Panc1 (cell line): ENCODE measurements around the gene ZNF319. TPM values are rescaled to one million over a fixed set of nuclear protein-coding genes. Genes with fewer than 3 reads are reported as not detected.
A peak's percentile ranks its signal among the peaks of the same experiment; 100 is the strongest.

Experiments
- ATAC-seq: fragments of 200-7000 bp; cut with Tn5 transposase; 2 replicates; pipeline ENCODE4 v1.9.1; 2020; ENCODE audit warnings: mild to moderate bottlenecking, moderate library complexity
- BruUV-seq: library from RNA; stranded (reverse); fragments of 400-500 nt; replicated peaks from 2 replicates; lab custom pipeline; 2021; lab: Mats Ljungman, UMichigan
- CTCF ChIA-PET: fragments of 300-600 bp; sonication (Branson Sonifier 250); formaldehyde crosslinking; loops from one replicate; lab custom pipeline; 2022; ENCODE audit warnings: antibody characterized with exemption; lab: Charles Lee
- POLR2A ChIA-PET: fragments of 300-600 bp; sonication (Branson Sonifier 250); formaldehyde crosslinking; loops from one replicate; lab custom pipeline; 2022; ENCODE audit warnings: antibody characterized with exemption; lab: Charles Lee
- DNase-seq: peaks from one replicate; pipeline ENCODE4 v3.0.0-alpha.2; 2010; ENCODE audit warnings: low read depth, low spot score
- H3K27ac ChIP-seq: 2 replicates; pipeline ENCODE4 v1.5.1; 2011; ENCODE audit warnings: mild to moderate bottlenecking, low read length, inconsistent platforms
- H3K27me3 ChIP-seq: fragments of 200-500 bp; sonication (Bioruptor generic); 2 replicates; pipeline ENCODE4 v1.6.0; 2014; ENCODE audit warnings: low read length, inconsistent platforms; ENCODE audit not compliant: control insufficient read depth, insufficient read depth
- H3K36me3 ChIP-seq: fragments of 200-500 bp; sonication (Bioruptor generic); 2 replicates; pipeline ENCODE4 v1.5.1; 2014; ENCODE audit warnings: inconsistent platforms, mild to moderate bottlenecking, low read length, moderate library complexity; ENCODE audit not compliant: control insufficient read depth, insufficient read depth
- H3K4me1 ChIP-seq: 2 replicates; pipeline ENCODE4 v1.5.1; 2011; ENCODE audit warnings: inconsistent platforms, mild to moderate bottlenecking, low read length, moderate library complexity; ENCODE audit not compliant: control insufficient read depth, insufficient read depth
- H3K4me3 ChIP-seq, 2 experiments: 2 replicates each; pipeline ENCODE4 v1.5.1; 2011 to 2012; ENCODE audit warnings: low read depth in 2 of 2, low read length in 2 of 2, mild to moderate bottlenecking in 2 of 2, inconsistent platforms in 1 of 2, moderate library complexity in 1 of 2
- H3K9me3 ChIP-seq: fragments of 200-500 bp; sonication (Bioruptor generic); 2 replicates; pipeline ENCODE4 v1.5.1; 2014; ENCODE audit warnings: low read depth, mild to moderate bottlenecking, inconsistent platforms, low read length, moderate library complexity; ENCODE audit not compliant: control insufficient read depth, insufficient read depth
- POLR2AphosphoS5 ChIP-seq: IDR thresholded peaks from 2 replicates; pipeline ENCODE4 v1.6.1; 2012; ENCODE audit warnings: mild to moderate bottlenecking, low read depth, low read length, moderate library complexity
- SIN3A ChIP-seq: IDR thresholded peaks from 2 replicates; pipeline ENCODE4 v1.6.1; 2012; ENCODE audit warnings: low read depth, mild to moderate bottlenecking, low read length, moderate library complexity, borderline replicate concordance; ENCODE audit not compliant: insufficient read depth
- TCF7L2 ChIP-seq: IDR thresholded peaks from 2 replicates; pipeline ENCODE4 v1.6.1; 2011; ENCODE audit warnings: mild to moderate bottlenecking, low read depth, low read length, inconsistent platforms
- in situ Hi-C: cut with HindIII; loops from 2 replicates; pipeline ENCODE4 v1.10.0; 2016; ENCODE audit warnings: low sequenced_read_pairs, low pct_unique_long_range_greater_than_20kb
- intact Hi-C: fragments of 100-400 bp; cut with micrococcal nuclease; formaldehyde crosslinking; loops from one replicate; pipeline ENCODE4 v1.10.0; 2022; ENCODE audit not compliant: unreplicated experiment
- total RNA-seq: library from RNA; stranded (reverse); gene quantifications from one replicate; pipeline ENCODE4 v1.2.1, GENCODE V29; 2021; ENCODE audit not compliant: unreplicated experiment
- TF ChIP-seq, protein P1 (sequence below), 2 experiments: IDR thresholded peaks; 2 replicates each; pipeline ENCODE4 v1.6.1; 2011 to 2012; ENCODE audit warnings: low read depth in 2 of 2, control low read depth in 1 of 2, low read length in 1 of 2, mild to moderate bottlenecking in 1 of 2, moderate library complexity in 1 of 2; ENCODE audit not compliant: insufficient read depth in 1 of 2
- TF ChIP-seq, protein P2 (sequence below): fragments of 450-650 bp; IDR thresholded peaks from 2 replicates; pipeline ENCODE4 v1.5.1; 2017; ENCODE audit warnings: mild to moderate bottlenecking

ZNF319 gene
- total RNA-seq, 1 experiment from 2014 or later = 6.5 TPM

DNA sequence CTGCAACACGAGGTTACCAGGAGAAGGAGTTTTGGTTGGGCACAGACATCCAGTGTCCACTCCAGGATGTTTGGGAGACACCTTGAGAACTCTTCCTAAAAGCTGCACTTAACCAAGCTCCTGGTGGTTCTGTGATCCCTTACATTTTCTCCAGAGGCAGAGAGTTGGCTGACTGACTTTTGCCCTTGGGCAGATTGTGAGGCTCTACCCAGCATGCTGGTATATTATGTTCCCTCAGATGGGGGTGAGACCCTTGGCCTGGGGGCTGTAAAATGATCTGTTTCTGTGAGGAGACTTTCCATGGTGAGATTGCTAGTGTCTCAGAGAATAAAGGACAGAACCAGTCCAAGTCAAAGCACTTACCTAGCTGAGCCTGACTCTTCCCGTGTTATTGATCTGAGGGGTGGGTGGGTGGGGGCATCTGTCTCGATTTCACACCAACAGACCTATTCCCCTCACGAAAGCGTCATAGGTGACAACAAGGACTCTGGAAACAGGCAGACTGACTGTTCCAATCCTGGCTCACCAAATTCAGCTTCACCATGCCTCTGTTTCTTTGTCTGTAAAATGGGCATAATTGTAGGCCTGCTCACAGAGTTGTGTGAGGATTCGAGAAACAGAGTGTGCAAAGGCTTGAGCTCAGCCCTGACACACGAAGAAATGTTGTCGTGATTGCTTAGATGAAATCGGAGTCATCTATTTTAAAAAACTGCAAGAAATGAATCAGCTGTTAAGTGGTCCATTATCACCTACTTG lies 12.9 kb upstream of the ZNF319 start:
- POLR2A ChIA-PET = no interaction called here
- TSS peak; percentile 34 for BruUV-seq

DNA sequence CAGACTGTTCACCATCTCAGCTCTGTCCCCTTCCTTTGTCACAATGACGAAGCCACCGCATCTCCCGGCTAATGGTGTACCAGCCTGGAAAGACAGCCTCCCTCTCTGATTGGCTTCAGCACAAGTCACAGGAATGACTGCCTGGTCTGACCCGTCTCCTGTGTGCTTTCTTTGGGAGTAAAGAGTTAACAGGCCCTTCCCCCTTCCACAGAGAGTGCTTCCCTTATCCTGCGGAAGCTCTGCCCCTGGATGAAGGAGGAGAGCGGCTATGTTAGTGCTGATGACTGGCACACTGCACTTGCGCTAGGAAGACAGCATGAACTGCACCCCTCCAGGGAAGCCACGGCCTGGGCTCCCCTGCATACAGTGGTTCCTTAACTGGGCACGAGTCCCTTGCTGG lies 12.0 kb upstream of the ZNF319 start:
- H3K9me3 ChIP-seq = no peaks in the 10 kb centered on the region
- H3K27ac ChIP-seq = no peak overlapping the region
- ChIA-PET POLR2A (no interaction called here), CTCF (no interaction called here)
- no peak for TF ChIP-seq POLR2AphosphoS5
- ATAC-seq (no peak), DNase-seq (no peak)
- in situ Hi-C loops = loop anchor here (25.0 kb wide), 1 partner anchor 100 kb away; no protein-coding TSS in a partner anchor
- intact Hi-C loops = no loop called here
- H3K36me3 ChIP-seq = no peaks in the 10 kb centered on the region; the same call in 1 of the 2 replicates
- no peak overlapping the region for H3K4me3 ChIP-seq
- H3K4me1 ChIP-seq = no peaks in the 10 kb centered on the region
- no peaks in the 10 kb centered on the region for H3K27me3 ChIP-seq
- BruUV-seq = no TSS peak

More for the DNA sequence above, 12.9 kb upstream of the ZNF319 start:
- H3K9me3 ChIP-seq = no peaks in the 10 kb centered on the region
- H3K27ac ChIP-seq = no peak overlapping the region
- DNase-seq = no peak
- H3K4me3 ChIP-seq = no peak overlapping the region
- intact Hi-C loops (no loop called here), in situ Hi-C loops (loop anchor here (25.0 kb wide), 1 partner anchor 99 kb away; no protein-coding TSS in a partner anchor)
- CTCF ChIA-PET = interaction anchor here (0.5 kb wide), 2 partner anchors 89 to 156 kb away, joined by 4 to 5 read pairs; no protein-coding TSS in a partner anchor
- no peaks in the 10 kb centered on the region; the same call in 1 of the 2 replicates for H3K36me3 ChIP-seq
- ATAC-seq = no peak
- no peaks in the 10 kb centered on the region for H3K27me3 ChIP-seq
- H3K4me1 ChIP-seq = no peaks in the 10 kb centered on the region
- TF ChIP-seq SIN3A (no peak), TCF7L2 (no peak), POLR2AphosphoS5 (no peak)
- TF ChIP-seq, protein P1, sequence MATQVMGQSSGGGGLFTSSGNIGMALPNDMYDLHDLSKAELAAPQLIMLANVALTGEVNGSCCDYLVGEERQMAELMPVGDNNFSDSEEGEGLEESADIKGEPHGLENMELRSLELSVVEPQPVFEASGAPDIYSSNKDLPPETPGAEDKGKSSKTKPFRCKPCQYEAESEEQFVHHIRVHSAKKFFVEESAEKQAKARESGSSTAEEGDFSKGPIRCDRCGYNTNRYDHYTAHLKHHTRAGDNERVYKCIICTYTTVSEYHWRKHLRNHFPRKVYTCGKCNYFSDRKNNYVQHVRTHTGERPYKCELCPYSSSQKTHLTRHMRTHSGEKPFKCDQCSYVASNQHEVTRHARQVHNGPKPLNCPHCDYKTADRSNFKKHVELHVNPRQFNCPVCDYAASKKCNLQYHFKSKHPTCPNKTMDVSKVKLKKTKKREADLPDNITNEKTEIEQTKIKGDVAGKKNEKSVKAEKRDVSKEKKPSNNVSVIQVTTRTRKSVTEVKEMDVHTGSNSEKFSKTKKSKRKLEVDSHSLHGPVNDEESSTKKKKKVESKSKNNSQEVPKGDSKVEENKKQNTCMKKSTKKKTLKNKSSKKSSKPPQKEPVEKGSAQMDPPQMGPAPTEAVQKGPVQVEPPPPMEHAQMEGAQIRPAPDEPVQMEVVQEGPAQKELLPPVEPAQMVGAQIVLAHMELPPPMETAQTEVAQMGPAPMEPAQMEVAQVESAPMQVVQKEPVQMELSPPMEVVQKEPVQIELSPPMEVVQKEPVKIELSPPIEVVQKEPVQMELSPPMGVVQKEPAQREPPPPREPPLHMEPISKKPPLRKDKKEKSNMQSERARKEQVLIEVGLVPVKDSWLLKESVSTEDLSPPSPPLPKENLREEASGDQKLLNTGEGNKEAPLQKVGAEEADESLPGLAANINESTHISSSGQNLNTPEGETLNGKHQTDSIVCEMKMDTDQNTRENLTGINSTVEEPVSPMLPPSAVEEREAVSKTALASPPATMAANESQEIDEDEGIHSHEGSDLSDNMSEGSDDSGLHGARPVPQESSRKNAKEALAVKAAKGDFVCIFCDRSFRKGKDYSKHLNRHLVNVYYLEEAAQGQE (IDR thresholded peaks at IDR 0.05; ENCODE audit: insufficient read depth in 1 of 2, low read depth in 2 of 2, low read length in 1 of 2) = no peak
- TF ChIP-seq, protein P2, sequence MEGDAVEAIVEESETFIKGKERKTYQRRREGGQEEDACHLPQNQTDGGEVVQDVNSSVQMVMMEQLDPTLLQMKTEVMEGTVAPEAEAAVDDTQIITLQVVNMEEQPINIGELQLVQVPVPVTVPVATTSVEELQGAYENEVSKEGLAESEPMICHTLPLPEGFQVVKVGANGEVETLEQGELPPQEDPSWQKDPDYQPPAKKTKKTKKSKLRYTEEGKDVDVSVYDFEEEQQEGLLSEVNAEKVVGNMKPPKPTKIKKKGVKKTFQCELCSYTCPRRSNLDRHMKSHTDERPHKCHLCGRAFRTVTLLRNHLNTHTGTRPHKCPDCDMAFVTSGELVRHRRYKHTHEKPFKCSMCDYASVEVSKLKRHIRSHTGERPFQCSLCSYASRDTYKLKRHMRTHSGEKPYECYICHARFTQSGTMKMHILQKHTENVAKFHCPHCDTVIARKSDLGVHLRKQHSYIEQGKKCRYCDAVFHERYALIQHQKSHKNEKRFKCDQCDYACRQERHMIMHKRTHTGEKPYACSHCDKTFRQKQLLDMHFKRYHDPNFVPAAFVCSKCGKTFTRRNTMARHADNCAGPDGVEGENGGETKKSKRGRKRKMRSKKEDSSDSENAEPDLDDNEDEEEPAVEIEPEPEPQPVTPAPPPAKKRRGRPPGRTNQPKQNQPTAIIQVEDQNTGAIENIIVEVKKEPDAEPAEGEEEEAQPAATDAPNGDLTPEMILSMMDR = no peak

DNA sequence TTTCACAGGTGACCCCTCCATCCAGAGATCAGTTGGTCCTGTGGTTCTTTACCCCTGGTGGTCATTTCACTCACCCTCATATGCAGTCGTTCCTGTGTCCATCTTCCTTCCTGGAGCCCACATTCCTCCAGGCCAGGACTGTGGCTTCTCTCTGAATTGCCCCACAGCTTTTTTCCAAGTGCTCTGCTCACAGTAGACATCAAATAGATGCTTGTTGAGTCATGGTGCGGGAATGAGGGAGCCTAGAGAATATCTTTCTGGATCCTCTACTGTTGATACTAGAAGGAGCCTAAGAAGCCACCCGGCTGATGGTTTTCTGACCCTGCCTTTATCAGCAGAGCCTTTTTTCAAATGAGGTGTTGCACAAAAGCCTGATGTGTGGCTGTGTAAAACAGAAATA lies 11.2 kb upstream of the ZNF319 start:
- CTCF ChIA-PET = no interaction called here
- H3K4me3 ChIP-seq = no peak overlapping the region
- H3K36me3 ChIP-seq = no peaks in the 10 kb centered on the region; the same call in 1 of the 2 replicates
- no peaks in the 10 kb centered on the region for H3K27me3 ChIP-seq
- ATAC-seq = no peak
- BruUV-seq = no TSS peak
- no peaks in the 10 kb centered on the region for H3K4me1 ChIP-seq
- DNase-seq = no peak
- H3K9me3 ChIP-seq = no peaks in the 10 kb centered on the region
- POLR2A ChIA-PET = no interaction called here
- intact Hi-C loops = no loop called here
- in situ Hi-C loops = loop anchor here (25.0 kb wide), 1 partner anchor 101 kb away; no protein-coding TSS in a partner anchor
- no peak overlapping the region for H3K27ac ChIP-seq
- TF ChIP-seq, protein P2 = no peak
- no peak for TF ChIP-seq TCF7L2
- TF ChIP-seq SIN3A = no peak
